NCI-H2227 (cell line): Measurements from ENCODE around the gene OR8D2.
"Not testable (repeated sequence)": the region's sequence is repeated elsewhere in the genome, so short reads cannot be mapped to it uniquely, and the experiment has no call there.

Experiments
- DNase-seq: peaks from one replicate; lab custom pipeline; 2025; ENCODE audit not compliant: unreplicated experiment; lab: John Stamatoyannopoulos, UW

Gene OR8D2

GRCh38 chr11:124294687-124295086 lies 25.3 kb downstream of the OR8D2 start:
- DNase-seq: no peak

GRCh38 chr11:124285610-124286344 lies 34.2 kb downstream of the OR8D2 start:
- no peak for DNase-seq

- no peak for DNase-seq
Measured at GRCh38 chr11:124278261-124278660, 41.7 kb downstream of the OR8D2 start.

- no peak for DNase-seq
Measured at GRCh38 chr11:124277804-124278203, 42.2 kb downstream of the OR8D2 start.

- DNase-seq: no peak
Measured at GRCh38 chr11:124277207-124277606, 42.8 kb downstream of the OR8D2 start.

GRCh38 chr11:124276081-124276480 lies 43.9 kb downstream of the OR8D2 start:
- no peak for DNase-seq

- DNase-seq: no peak
Measured at GRCh38 chr11:124274000-124274399, 46.0 kb downstream of the OR8D2 start.

GRCh38 chr11:124270886-124271285 lies 49.1 kb downstream of the OR8D2 start:
- not testable (repeated sequence) for DNase-seq
